Measurements from ENCODE around the gene PPIL1. TPM values are rescaled to one million over a fixed set of nuclear protein-coding genes. Genes with fewer than 3 reads are reported as not detected.

Gene PPIL1
- polyA plus RNA-seq, 1 donor (not counting 4 experiments of a cell fraction or from before 2014, with no cell fraction given) = 45.5 TPM

DNA sequence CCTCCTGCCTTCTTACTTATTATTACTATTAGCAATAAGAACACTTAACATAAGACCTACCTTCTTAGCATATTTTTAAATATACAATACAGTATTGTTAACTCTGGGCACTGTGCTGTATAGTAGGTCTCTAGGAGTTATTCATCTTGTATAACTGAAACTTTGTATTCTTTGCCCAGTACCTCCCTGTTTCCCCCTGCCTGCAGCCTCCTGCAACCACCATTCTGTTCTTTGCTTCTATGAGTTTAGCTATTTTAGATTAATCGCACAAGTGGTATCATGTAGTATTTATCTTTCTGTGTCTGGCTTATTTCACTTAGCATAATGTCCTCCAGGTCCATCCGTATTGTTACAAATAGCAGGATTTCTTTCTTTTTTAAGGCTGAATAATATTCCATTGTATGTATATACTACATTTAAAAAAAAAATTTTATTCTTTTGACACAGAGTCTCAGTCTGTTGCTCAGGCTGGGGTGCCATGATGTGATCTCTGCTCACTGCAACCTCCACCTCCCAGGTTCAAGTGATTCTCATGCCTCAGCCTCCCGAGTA, 15.6 kb upstream of the PPIL1 start:
- FAIRE-seq = no peak
- dilution Hi-C loops (cut with MboI; ENCODE audit: extremely low pct_ligation_motif_present, low sequenced_read_pairs) = no loop called here

GRCh38 chr6:36888654-36889481, 14.3 kb upstream of the PPIL1 start:
- no peaks in the 10 kb centered on the region for H3K27me3 ChIP-seq (ENCODE audit: control insufficient read depth, extremely low read depth, insufficient read depth, low read length)
- H3K4me3 ChIP-seq (ENCODE audit: control insufficient read depth in 2 of 3, extremely low read depth in 1 of 3, insufficient read depth in 2 of 3, low read depth in 1 of 3, low read length in 3 of 3) = no peak overlapping the region
- no peak for TF ChIP-seq EZH2 (IDR thresholded peaks at IDR 0.05; ENCODE audit: low read length)
- TF ChIP-seq, protein P1, sequence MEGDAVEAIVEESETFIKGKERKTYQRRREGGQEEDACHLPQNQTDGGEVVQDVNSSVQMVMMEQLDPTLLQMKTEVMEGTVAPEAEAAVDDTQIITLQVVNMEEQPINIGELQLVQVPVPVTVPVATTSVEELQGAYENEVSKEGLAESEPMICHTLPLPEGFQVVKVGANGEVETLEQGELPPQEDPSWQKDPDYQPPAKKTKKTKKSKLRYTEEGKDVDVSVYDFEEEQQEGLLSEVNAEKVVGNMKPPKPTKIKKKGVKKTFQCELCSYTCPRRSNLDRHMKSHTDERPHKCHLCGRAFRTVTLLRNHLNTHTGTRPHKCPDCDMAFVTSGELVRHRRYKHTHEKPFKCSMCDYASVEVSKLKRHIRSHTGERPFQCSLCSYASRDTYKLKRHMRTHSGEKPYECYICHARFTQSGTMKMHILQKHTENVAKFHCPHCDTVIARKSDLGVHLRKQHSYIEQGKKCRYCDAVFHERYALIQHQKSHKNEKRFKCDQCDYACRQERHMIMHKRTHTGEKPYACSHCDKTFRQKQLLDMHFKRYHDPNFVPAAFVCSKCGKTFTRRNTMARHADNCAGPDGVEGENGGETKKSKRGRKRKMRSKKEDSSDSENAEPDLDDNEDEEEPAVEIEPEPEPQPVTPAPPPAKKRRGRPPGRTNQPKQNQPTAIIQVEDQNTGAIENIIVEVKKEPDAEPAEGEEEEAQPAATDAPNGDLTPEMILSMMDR (optimal IDR thresholded peaks at IDR 0.05 in 1 of 3, IDR thresholded peaks at IDR 0.05 in 1 of 3, conservative IDR thresholded peaks at IDR 0.05 in 1 of 3; ENCODE audit: extremely low read depth in 1 of 3, insufficient read depth in 2 of 3, low read length in 3 of 3) = no peak
- DNase-seq (ENCODE audit: low read depth, low spot score) (no peak), FAIRE-seq (no peak)
- no peak overlapping the region for H3K27ac ChIP-seq (ENCODE audit: control insufficient read depth, insufficient read depth, low read length)
- no peaks in the 10 kb centered on the region for H4K20me1 ChIP-seq (ENCODE audit: control insufficient read depth, extremely low read depth, insufficient read depth, low read length)
- H3K9me3 ChIP-seq (ENCODE audit: control insufficient read depth, low read depth, low read length) = no peaks in the 10 kb centered on the region
- H3K36me3 ChIP-seq (ENCODE audit: control insufficient read depth in 2 of 2, extremely low read depth in 1 of 2, insufficient read depth in 2 of 2, low read length in 2 of 2) = peaks cover 0 to 3% of the 10 kb centered on the region in 2 experiments
- H3K4me1 ChIP-seq (ENCODE audit: control insufficient read depth, extremely low read depth, insufficient read depth, low read length) = peaks cover 11% of the 10 kb centered on the region
- H3K9me1 ChIP-seq (ENCODE audit: control insufficient read depth, extremely low read depth, insufficient read depth, low read length) = no peaks in the 10 kb centered on the region
- no peak overlapping the region for H3K9ac ChIP-seq (ENCODE audit: control insufficient read depth, extremely low read depth, insufficient read depth, low read length)
- H3K79me2 ChIP-seq (ENCODE audit: control insufficient read depth, insufficient read depth, low read length) = peaks cover 28% of the 10 kb centered on the region
- no peak overlapping the region for H2AFZ ChIP-seq (ENCODE audit: control insufficient read depth, low read length)
- H3K4me2 ChIP-seq (ENCODE audit: control insufficient read depth, extremely low read depth, insufficient read depth, low read depth, low read length) = no peak overlapping the region
- dilution Hi-C loops (cut with MboI; ENCODE audit: extremely low pct_ligation_motif_present, low sequenced_read_pairs) = no loop called here

More for the DNA sequence above, 15.6 kb upstream of the PPIL1 start:
- Histone ChIP-seq H3K79me2 (ENCODE audit: control insufficient read depth, insufficient read depth, low read length) (peaks cover 28% of the 10 kb centered on the region), H3K4me3 (ENCODE audit: control insufficient read depth in 2 of 3, extremely low read depth in 1 of 3, insufficient read depth in 2 of 3, low read depth in 1 of 3, low read length in 3 of 3) (no peak overlapping the region), H3K36me3 (ENCODE audit: control insufficient read depth in 2 of 2, extremely low read depth in 1 of 2, insufficient read depth in 2 of 2, low read length in 2 of 2) (peaks cover 5 to 6% of the 10 kb centered on the region in 2 experiments), H3K27ac (ENCODE audit: control insufficient read depth, insufficient read depth, low read length) (no peak overlapping the region), H3K27me3 (ENCODE audit: control insufficient read depth, extremely low read depth, insufficient read depth, low read length) (no peaks in the 10 kb centered on the region), H2AFZ (ENCODE audit: control insufficient read depth, low read length) (no peak overlapping the region), H3K9me3 (ENCODE audit: control insufficient read depth, low read depth, low read length) (no peaks in the 10 kb centered on the region), H4K20me1 (ENCODE audit: control insufficient read depth, extremely low read depth, insufficient read depth, low read length) (no peaks in the 10 kb centered on the region), H3K9ac (ENCODE audit: control insufficient read depth, extremely low read depth, insufficient read depth, low read length) (no peak overlapping the region), H3K4me1 (ENCODE audit: control insufficient read depth, extremely low read depth, insufficient read depth, low read length) (peaks cover 15% of the 10 kb centered on the region), H3K4me2 (ENCODE audit: control insufficient read depth, extremely low read depth, insufficient read depth, low read depth, low read length) (no peak overlapping the region), H3K9me1 (ENCODE audit: control insufficient read depth, extremely low read depth, insufficient read depth, low read length) (no peaks in the 10 kb centered on the region)
- TF ChIP-seq, protein P1 (optimal IDR thresholded peaks at IDR 0.05 in 1 of 3, IDR thresholded peaks at IDR 0.05 in 1 of 3, conservative IDR thresholded peaks at IDR 0.05 in 1 of 3; ENCODE audit: extremely low read depth in 1 of 3, insufficient read depth in 2 of 3, low read length in 3 of 3) = no peak
- no peak for TF ChIP-seq EZH2 (IDR thresholded peaks at IDR 0.05; ENCODE audit: low read length)
- DNase-seq (ENCODE audit: low read depth, low spot score) = no peak

Data from keratinocyte (primary cell).